ENCODE measurements around the gene PGS1. TPM values are rescaled to one million over a fixed set of nuclear protein-coding genes. Genes with fewer than 3 reads are reported as not detected.
A peak's percentile ranks its signal among the peaks of the same experiment; 100 is the strongest.
"Not testable (repeated sequence)": the region's sequence is repeated elsewhere in the genome, so short reads cannot be mapped to it uniquely, and the experiment has no call there.

PGS1 gene, protein sequence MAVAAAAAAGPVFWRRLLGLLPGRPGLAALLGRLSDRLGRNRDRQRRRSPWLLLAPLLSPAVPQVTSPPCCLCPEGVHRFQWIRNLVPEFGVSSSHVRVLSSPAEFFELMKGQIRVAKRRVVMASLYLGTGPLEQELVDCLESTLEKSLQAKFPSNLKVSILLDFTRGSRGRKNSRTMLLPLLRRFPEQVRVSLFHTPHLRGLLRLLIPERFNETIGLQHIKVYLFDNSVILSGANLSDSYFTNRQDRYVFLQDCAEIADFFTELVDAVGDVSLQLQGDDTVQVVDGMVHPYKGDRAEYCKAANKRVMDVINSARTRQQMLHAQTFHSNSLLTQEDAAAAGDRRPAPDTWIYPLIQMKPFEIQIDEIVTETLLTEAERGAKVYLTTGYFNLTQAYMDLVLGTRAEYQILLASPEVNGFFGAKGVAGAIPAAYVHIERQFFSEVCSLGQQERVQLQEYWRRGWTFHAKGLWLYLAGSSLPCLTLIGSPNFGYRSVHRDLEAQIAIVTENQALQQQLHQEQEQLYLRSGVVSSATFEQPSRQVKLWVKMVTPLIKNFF
- 37.9 and 53.2 TPM in 2 replicates for total RNA-seq
- polyA plus RNA-seq (2012) = 32.8 TPM

DNA sequence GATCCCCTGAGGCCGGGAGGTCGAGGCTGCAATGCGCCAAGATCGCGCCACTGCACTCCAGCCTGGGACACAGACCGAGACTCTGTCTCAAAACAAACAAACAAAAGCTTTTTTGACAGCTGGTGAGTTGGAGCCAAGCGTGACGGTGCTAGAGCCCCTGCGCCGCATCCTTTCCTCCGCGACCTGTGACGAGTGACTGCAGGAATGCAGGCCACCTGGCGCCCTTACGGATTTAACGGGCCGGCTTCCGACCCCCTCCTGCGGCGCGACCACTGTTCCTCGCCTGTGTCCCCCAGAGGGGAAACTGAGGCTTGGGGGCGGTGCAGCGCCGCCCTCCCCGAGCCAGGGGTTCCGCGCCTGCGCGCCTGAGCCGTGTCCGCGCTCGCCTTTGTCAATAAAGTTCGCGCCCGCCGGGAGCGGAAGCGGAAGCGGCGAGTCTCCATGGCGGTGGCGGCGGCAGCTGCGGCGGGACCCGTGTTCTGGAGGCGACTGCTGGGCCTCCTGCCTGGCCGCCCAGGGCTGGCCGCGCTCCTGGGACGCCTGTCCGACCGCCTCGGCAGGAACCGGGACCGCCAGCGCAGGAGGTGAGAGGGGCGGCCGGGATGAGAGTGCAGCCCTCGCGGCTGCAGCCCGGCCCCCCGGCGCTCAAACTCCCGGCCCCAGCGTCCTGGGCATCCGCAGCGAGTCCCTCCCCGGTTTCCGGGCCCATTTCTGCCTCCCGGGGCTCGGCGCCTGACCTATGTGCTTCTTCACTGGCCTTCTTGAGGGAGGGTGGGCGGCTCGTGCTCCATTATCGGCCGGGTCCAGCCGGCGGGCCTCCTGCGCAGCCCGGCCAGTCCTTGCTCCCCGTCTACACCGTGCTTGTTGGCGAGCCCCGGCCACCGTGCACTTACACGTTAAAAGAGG is at the start of gene PGS1:
PGS1 (plus strand) TSS at position 425 of the 906 bp plus-strand sequence; CDS start at position 442, 17 bp downstream.
- DNase-seq (ENCODE audit: low read depth) = peak; percentile 83

DNA sequence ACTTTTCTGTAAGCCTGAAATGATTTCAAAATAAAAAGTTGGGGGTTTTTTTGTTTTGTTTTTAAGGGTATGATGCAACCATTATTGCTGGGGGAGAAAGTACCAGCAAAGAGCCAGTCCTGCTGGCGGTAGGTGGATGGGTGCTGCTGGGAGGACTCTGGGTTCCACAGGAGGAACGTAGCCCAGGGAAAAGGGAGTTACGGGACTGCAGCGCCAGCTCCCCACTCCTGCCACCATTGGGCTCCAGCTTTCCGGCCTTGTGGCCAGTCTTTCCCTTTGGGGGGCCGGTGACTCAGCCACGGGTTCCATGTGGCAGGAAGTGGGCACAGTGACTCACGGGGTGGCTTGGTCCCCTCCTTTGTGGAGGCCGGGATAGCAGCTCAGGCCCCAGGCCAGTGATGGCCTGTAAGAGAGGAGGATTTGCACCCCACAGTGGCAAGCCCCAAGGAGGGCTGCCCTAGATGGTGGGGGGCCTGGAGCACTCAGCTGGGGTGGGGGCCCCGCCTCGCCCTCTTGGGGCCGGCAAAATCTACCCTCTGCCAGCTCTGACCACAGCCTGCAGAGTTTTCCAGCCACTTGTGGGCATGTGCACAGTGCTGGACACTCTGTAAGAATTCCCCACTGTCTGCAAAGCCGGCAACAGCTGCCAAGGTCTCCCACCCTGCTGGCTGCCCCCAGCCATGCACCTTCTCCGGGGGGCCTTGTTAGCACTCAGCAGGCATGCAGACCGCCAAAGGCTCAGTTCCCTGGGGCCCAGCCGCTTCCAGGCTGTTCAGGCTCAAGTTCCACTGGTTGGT is 49.0 kb upstream of the PGS1 start:
- DNase-seq (ENCODE audit: low read depth) = peak; percentile 92

DNA sequence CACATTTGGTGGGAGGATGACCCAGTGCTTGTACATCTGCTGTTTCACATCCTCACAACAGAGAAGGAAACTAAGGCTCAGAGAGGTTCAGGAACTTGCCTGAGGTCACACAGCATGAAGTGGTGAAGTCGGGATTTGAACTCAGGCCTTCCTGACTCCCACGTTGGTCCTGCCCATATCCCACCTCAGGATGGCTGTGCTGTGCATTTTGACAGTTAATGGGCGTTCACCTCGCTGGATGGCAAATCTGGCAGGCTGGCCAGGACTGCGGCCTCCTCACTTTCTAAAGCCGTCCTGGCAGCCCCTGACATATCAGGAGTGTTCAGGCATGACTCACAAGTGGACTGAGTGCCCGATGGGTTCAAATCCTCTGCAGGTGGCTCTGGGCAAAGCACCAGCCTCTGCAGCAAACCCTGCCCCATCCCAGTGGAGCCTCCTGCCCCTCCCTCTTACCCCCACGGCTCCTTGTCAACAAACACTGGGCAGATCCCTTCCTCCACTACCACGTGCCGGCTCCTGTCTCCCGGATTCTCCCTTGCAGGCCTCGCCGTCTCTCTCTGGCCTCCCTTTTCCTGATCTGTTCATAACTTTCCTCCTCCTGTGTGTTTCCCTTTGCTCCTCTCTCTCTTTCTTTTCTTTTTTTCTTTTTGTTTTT is 47.8 kb upstream of the PGS1 start:
- DNase-seq (ENCODE audit: low read depth) = peak; percentile 51

DNA sequence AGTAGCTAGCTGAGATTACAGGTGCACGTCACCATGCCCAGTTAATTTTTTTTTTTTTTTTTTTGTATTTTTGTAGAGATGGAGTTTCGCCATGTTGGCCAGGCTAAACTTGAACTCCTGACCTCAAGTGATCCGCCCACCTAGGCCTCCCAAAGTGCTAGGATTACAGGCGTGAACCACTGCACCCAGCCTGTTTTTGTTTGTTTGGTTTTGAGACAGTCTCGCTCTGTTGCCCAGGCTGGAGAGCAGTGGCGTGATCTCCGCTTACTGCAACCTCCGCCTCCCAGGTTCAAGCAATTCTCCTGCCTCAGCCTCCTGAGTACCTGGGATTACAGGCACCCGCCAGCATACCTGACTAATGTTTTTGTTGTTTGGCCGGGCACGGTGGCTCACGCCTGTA is 47.1 kb upstream of the PGS1 start:
- not testable (repeated sequence) for DNase-seq (ENCODE audit: low read depth)

DNA sequence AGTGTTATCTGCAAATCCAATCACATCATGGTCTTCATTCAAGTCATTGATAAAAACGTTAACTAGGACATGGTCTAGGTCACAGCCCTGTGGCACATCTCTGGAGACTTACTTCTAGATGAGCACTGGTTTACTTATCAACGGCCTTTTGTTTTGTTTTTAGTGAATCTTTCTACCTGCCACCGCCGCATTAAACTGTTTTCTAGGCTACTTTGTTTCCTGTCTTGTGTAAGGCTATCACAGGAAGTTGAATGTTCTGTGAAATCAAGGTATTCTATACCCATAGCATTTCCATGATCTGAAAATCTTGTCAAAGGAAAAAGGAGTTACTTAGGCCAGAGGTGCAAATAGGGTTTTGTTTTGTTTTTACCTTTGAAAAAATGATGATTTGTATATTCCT is 45.5 kb upstream of the PGS1 start:
- no peak for DNase-seq (ENCODE audit: low read depth)

DNA sequence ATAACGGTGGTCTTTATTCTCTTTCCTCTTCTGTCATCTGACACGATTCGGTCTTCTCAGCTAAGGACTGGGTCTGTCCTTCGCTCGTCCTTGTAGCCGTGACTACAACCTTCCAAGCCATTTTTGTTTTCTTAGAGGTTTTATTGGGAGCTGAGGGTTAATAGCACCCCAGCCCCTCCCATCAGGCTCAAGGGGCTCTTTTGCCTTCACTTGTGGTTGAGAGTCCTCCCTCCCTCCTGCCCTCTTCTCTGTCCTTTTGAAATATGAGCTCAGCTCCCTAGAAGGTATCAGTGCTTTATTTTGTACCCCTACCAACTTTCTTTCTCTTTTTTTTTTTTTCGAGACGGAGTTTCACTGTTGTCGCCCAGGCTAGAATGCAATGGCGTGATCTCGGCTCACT is 43.2 kb upstream of the PGS1 start:
- DNase-seq (ENCODE audit: low read depth) = no peak

DNA sequence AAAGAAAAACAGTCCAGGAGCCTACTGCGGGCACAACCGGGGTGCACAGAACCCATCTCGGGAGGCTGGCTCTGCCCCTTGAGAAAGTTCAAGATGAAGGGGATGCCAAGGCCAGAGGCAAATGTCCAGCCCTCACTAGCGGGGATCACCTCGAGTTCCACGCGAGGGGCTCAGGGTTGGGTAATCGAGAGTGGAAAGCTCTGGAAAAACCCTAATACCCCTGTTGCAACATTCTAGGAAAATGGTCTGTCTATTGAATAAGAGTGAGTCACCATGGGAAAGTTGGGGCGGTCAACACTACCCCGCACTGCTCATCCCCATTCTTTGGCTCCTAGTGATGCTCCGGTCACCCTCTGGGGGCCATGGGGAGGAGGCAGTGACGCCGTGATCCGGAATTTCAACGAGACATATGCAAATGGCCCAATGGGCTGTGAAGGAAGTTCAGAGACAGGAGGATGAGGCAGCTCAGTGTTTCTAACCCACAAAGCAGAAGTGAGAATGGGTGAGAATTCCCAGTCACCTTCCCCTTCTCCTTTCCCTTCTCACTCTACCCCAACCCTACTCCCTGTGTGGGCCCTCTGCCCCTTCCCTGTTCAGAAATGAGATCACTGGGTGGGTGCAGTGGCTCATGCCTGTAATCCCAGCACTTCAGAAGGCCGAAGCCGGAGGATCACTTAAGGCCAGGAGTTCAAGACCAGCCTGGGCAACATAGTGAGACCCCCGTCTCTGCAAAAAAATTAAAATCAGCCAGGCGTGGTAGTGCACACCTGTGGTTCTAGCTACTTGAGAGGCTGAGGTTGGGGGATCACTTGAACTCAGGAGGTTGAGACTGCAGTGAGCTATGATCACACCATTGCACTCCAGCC is 41.0 kb upstream of the PGS1 start:
- DNase-seq (ENCODE audit: low read depth) = no peak

DNA sequence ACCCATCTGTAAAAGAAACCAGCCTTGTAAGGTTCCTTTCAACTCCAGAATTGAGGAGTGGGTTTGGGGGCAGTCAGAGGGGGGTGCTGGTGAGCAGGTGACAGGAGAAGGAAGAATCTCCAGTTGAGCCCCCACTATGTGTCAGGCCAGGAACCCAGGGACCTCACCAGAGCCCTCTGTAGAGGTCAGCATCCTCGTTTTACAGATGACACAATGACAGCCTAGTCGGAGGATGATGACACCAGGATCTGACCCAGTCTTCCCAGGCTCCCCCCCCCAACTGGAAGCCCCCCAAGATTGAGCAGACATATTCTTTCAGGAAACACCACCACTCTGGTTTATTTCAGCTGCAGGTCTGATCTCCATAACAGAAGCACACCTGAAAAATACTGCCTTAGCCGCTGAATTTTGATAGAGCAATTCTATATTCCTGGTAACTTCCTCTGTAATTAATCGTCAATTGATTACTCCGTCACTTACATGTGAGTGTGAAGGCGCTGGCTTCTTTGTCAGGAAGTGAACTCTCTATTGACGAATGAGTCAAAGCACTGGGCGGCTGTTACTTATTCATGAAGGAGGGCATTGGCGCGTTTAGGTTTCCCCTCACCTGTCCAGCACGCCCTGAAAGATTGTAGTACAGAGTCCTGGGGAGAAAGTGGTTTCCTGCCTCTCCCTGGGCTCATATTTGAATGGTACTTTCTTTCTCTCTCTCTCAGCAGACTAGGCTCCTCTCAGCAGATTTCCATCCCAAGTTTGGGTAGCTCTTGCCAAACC is 39.8 kb upstream of the PGS1 start:
- no peak for DNase-seq (ENCODE audit: low read depth)

DNA sequence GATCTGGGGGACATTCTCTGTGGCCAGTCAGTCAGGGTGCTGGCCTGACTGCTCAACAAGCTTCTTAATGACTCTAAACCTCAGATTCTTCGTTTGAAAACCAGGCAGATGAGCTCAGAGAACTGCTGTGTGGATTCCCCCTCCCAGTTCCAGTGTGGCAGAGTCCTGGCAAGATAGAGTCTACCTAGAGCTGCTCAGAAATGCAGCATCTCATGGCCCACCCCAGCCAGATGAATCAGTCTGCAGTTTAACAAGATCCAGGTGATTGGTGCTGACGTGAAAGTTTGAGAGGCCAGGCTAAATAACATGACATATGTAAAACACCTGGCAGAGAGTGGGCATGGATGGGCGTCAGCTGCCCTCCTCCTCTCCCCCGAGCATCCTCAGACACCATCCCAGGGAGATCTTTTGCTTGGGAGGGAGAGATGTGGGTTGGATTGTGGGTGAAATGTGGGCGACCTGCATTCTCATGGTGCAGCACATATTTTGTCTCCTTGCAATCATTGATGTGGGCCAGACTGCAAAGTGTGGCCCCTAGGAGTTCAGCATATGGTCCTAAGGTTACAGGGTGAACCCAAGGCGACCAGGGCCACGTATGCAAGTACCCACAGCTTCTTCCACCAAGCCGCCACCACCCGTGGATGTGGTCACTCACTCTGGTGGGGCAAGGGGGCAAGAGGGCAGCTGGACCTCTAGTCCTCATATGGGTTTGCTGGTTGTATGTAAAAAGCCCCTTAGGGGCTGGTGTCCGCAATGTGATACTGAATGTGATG is 38.1 kb upstream of the PGS1 start:
- DNase-seq (ENCODE audit: low read depth) = no peak

DNA sequence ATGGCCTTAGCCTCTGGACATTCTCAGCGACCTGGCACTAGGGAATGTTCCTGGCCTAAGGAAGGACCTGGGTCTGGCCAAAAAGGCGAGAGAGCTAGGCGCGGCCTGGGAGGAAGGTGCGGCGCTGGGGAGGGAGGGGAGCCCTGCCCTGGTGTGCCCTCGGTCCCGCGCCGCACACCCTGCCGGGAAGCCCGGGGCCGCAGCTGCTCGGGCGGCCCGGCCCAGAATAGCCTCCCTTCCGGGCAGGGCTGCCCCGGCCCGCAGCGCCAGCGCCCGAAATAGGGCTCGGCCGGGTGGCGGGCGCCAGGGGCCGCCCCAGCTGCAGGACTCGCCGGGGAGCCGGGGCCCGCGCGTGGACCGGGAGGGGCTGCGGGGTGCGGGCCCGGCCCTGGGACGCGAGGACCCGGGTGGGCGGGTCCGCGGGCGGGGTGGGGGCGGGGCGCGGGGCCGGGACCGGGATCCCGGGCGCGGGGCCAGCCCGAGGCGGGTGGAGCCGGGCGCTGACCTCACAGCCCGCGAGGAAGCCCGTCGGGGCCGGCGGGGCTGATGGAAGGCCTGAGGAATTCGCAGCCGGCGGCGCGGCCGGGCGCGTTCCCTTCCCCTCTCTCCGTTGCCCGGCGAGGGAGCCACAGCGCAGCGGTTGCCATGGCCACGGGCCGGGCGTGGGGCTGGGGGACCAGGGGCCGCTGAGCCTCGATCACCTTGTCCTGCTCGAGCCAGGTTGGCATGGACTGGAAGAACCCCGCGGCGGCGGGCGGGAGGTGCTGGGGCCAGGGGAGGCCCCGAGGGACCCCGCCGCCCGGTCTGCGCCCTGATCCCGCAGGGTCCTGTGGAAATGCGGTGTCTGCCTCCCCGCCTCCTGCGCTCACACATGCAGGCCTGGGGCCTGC is 36.6 kb upstream of the PGS1 start:
- peak; percentile 88 for DNase-seq (ENCODE audit: low read depth)

DNA sequence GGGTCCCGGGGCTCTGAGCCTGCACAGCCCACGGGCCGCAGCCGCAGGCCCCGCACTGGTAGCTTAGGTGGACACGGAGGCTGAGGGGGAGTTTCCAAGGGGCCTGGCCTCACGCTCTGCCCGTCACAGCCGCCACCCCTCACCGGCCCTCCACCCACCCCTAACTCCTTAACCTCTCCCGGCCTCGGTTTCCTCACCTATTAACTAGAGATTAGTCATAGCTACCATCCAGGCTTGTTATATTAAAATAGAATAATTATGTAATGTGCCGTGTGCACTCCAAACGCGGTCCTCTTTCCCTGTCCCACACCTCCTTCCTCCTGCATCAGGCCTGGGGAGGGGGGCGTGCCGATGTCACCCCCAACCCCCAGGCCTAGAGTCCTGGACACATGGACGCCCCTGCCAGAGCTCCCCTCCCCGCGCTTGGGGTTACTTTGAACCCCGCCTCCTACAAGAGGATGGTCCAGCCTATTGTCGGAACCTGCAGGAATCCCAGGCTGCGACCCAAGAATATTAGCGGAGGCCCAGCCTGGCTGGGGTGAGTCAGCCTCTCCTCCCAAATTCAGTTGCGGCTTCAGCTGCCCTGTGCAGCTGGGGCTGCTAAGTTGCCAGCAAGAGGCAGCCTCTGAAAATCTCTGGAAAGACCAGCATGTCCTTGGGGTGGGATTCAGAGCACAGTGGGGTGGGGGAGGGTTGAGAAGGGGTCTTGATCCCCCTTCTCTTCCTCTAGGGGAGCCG is 35.8 kb upstream of the PGS1 start:
- peak; percentile 96 for DNase-seq (ENCODE audit: low read depth)

DNA sequence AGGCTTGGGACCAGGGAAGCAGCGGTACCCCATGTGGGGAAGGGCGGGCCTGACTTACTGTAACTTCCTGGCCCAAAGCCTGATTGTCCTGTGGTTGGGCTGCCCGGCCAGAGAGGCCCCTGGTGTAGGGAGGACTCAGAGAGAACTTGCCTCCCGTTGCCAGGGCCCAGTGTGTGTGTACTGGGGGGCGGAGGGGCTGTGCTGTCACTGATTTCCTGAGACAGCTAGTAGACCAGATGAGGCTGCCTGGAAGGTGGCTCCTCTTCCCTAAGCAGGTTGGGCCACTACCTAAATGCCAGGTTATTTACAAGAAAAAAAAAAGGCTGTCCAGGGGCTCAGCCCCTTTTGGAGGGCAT is 35.3 kb upstream of the PGS1 start:
- DNase-seq (ENCODE audit: low read depth) = peak; percentile 94

DNA sequence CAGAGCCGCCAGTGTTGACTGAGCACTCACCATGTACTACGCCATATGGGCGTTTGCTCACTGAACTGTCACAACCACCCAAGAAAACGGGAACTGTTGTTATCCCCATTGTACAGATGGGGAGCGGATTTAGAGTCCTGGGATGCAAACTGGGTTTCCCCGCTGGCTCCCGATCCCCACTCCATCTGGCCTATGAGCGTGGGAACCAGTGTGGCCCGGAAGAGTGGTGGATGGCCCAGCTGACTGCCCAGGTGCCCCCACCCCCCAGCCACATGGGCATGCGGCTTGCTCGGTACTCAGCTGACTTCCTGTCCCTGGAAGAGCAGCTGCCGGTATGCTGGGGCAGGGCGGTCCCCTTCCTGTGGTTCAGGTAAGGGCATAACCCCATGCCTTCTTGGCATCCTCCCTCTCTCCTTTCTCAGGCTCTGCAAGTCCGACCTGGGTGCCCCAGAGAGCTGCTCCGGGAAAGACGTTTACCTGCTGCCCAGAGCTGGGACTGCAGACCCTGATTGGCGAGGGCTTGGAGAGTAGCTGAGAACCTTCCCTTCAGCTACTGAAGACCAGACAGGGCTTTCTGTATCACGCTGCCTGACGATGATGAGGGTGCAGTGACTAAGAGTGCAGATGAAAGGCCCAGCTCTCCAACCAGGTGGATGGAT is 34.8 kb upstream of the PGS1 start:
- peak; percentile 65 for DNase-seq (ENCODE audit: low read depth)

DNA sequence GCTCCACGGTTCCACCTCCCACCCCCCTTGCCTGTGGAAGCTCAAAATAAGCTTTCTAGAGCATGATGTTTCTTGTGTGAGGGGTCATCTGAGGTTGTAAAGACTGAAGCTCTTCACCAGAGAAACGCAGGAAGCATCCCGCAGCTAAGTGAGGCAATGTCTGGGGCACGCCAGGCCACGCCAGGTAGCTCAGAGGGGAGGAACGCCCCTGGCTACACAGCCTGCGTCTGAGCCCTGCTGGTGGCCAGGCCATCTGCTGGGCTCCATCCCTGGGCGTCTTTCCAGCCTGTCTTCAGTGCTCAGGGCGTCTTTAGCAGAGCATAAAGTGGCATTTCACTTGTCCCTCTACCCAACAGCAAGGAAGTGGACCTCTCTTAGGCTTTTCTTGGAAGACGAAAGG is 33.8 kb upstream of the PGS1 start:
- no peak for DNase-seq (ENCODE audit: low read depth)

DNA sequence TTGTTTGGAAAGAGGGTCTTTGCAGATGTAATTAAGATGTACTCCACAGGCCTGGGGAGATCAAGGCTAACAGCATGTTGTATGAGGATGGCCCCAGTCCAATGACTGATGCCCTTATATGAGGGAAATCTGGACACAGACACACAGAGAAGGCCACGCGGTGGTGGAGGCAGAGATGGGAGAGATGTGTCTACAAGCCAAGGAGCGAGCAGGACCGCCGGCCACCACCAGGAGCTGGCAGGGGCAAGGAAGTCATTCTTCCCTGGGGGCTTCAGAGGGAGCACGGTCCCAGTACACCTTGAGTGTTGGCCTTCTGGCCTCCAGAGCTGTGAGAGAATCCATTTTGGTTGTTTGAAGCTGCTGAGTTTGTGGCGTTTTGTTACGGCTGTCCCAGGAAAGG is 33.3 kb upstream of the PGS1 start:
- no peak for DNase-seq (ENCODE audit: low read depth)

Measured in myocyte (in vitro differentiated cells).